Measurements from ENCODE around the gene UFSP1. TPM values are rescaled to one million over a fixed set of nuclear protein-coding genes. Genes with fewer than 3 reads are reported as not detected.
"Not testable (repeated sequence)": the region's sequence is repeated elsewhere in the genome, so short reads cannot be mapped to it uniquely, and the experiment has no call there.

The UFSP1 gene
- total RNA-seq, 2 donors from 2014 or later = 1.8 to 6.0 TPM

DNA sequence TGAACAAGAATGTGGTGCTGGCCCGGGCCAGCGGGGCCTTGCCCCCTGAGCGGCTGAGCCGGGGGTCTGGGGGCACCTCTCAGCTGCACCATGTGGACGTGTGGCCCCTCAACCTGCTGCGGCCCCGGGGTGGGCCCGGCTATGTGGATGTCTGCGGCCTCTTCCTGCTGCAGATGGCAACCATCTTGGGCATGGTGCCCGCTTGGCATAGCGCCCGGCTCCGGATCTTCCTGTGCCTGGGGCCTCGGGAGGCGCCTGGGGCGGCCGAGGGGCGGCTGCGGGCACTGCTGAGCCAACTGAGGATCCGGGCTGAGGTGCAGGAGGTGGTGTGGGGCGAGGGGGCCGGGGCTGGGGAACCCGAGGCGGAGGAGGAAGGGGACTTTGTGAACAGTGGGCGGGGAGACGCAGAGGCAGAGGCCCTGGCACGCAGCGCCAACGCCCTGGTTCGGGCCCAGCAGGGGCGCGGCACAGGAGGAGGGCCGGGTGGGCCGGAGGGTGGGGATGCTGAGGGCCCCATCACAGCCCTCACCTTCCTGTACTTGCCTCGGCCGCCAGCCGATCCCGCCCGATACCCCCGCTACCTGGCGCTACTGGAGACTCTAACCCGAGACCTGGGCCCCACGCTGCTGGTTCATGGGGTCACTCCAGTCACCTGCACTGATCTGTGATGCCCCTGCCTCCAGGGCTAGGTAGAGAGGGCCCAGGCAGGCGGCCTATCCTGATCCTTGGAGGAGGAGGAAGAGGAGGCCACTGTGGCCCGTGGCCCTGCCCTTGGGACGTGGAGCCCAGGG is 23.4 kb downstream of the UFSP1 start:
- H3K9me3 Mint-ChIP-seq = no peaks in the 10 kb centered on the region
- H3K27me3 Mint-ChIP-seq = peaks cover 0 to 2% of the 10 kb centered on the region in 2 donors
- no peak overlapping the region for H3K4me3 Mint-ChIP-seq
- H3K27ac Mint-ChIP-seq = no peak overlapping the region
- peaks cover 5% of the 10 kb centered on the region for H3K36me3 Mint-ChIP-seq
- ATAC-seq (no peak), DNase-seq (ENCODE audit: low spot score) (no peak)
- peaks cover 4 to 5% of the 10 kb centered on the region in 2 donors for H3K4me1 Mint-ChIP-seq (ENCODE audit: low read depth in 2 of 2)

DNA sequence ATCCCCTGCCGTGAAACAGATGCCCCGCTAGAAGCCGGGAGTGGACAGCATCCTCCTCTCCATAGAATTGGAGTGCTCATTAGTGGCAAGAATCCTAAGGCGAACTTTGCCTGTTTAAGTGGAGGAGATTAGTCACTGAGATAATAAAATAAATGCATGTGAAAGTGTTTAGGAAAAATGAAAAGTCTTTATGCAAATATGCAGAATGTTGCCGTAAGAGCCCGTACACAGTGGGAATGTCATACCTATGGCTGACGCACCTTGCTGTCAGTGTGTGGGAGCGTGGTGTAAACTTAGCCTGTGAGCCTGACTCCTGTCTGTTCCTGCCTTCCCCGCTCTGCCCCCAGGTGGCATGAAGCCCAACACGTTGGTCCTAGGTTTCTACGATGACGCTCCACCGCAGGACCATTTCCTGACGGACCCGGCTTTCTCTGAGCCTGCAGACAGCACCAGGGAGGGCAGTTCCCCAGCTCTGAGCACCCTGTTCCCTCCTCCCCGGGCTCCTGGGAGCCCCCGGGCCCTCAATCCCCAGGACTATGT is 24.1 kb downstream of the UFSP1 start:
- H3K4me3 Mint-ChIP-seq = no peak overlapping the region
- no peak overlapping the region for H3K27ac Mint-ChIP-seq

DNA sequence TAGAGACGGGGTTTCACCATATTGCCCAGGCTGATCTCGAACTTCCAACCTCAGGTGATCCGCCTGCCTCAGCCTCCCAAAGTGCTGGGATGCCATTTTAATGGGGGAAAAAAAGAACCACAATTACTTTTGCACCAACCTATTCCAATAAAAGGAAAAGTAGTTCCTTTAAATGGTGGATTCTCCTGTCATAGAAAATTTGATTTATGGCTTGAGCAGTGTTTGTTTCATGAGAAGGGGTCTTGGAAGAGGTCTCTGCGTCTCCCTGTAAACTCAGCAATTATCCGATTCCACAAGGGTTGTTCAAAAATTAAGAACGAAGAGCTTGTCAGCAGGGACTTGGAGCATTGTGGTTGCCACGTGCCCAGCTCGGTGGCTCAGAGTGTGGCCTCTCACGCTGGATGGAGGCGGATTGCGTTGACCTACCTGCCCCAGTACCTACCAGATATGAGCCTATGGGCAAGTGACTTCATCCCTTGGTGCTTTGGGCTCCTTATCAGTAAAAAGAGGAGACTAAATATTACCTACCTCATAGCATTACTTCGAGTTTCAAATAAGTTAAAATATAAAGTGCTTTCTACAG is 25.2 kb downstream of the UFSP1 start:
- Mint-ChIP-seq H3K27ac (no peak overlapping the region), H3K4me3 (no peak overlapping the region), H3K36me3 (peaks cover 5% of the 10 kb centered on the region), H3K27me3 (peaks cover 0 to 2% of the 10 kb centered on the region in 2 donors), H3K4me1 (ENCODE audit: low read depth in 2 of 2) (peaks cover 4 to 5% of the 10 kb centered on the region in 2 donors), H3K9me3 (no peaks in the 10 kb centered on the region)
- DNase-seq (ENCODE audit: low spot score) = no peak
- no peak for ATAC-seq

More for the DNA sequence above, 24.1 kb downstream of the UFSP1 start:
- DNase-seq (ENCODE audit: low spot score) (no peak), ATAC-seq (no peak)
- peaks cover 5% of the 10 kb centered on the region for H3K36me3 Mint-ChIP-seq
- no peaks in the 10 kb centered on the region for H3K9me3 Mint-ChIP-seq
- peaks cover 0 to 2% of the 10 kb centered on the region in 2 donors for H3K27me3 Mint-ChIP-seq
- peaks cover 4 to 5% of the 10 kb centered on the region in 2 donors for H3K4me1 Mint-ChIP-seq (ENCODE audit: low read depth in 2 of 2)

DNA sequence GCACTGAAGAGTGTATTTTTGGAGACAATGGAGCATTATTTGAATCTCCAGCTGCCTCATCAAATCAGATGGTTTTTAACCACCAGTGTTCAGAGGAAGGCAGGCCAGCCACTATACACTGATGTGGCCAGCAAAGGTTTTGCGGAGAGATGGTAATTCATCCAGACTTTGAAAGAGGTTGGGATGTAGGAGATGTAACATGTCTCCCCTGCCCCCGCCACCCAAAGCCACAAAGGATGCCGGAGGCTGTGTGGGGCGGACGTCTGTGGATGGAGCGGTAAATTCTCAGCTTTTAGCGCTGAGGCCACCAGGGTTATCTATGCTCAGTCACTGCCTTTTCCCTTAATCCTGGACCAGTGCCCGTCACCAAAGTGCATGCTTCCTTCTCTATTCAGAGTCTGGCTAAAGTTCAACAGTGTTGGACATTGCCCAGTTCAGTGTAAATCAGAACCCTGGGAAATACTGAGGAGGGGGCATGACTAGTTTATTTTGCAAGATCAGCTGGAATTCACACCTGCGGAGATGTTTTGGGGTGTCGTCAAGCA is 26.0 kb downstream of the UFSP1 start:
- peaks cover 4 to 5% of the 10 kb centered on the region in 2 donors for H3K4me1 Mint-ChIP-seq (ENCODE audit: low read depth in 2 of 2)
- ATAC-seq (no peak), DNase-seq (ENCODE audit: low spot score) (no peak)
- peaks cover 0 to 2% of the 10 kb centered on the region in 2 donors for H3K27me3 Mint-ChIP-seq
- H3K4me3 Mint-ChIP-seq = no peak overlapping the region
- peaks cover 5% of the 10 kb centered on the region for H3K36me3 Mint-ChIP-seq
- no peaks in the 10 kb centered on the region for H3K9me3 Mint-ChIP-seq
- H3K27ac Mint-ChIP-seq = no peak overlapping the region

DNA sequence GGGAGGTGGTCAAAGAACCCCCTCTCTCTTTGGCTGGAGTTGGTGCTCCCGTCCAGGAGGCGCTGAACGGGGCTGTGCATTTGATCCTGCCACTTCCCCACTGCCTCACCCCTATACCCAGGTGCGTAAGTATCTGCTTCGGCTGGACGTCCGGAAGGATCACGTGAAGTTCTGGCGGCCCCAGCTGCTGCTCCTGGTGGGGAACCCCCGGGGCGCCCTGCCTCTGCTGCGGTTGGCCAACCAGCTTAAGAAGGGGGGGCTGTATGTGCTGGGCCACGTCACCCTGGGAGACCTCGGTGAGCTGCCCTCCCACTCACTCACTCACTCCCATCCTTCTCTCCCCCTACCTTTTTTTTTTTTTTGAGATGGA is 27.9 kb downstream of the UFSP1 start:
- peaks cover 4 to 5% of the 10 kb centered on the region in 2 donors for H3K4me1 Mint-ChIP-seq (ENCODE audit: low read depth in 2 of 2)
- no peaks in the 10 kb centered on the region for H3K9me3 Mint-ChIP-seq
- peaks cover 5% of the 10 kb centered on the region for H3K36me3 Mint-ChIP-seq
- no peak overlapping the region for H3K27ac Mint-ChIP-seq
- no peaks in the 10 kb centered on the region for H3K27me3 Mint-ChIP-seq
- ATAC-seq (no peak), DNase-seq (ENCODE audit: low spot score) (no peak)
- no peak overlapping the region for H3K4me3 Mint-ChIP-seq

DNA sequence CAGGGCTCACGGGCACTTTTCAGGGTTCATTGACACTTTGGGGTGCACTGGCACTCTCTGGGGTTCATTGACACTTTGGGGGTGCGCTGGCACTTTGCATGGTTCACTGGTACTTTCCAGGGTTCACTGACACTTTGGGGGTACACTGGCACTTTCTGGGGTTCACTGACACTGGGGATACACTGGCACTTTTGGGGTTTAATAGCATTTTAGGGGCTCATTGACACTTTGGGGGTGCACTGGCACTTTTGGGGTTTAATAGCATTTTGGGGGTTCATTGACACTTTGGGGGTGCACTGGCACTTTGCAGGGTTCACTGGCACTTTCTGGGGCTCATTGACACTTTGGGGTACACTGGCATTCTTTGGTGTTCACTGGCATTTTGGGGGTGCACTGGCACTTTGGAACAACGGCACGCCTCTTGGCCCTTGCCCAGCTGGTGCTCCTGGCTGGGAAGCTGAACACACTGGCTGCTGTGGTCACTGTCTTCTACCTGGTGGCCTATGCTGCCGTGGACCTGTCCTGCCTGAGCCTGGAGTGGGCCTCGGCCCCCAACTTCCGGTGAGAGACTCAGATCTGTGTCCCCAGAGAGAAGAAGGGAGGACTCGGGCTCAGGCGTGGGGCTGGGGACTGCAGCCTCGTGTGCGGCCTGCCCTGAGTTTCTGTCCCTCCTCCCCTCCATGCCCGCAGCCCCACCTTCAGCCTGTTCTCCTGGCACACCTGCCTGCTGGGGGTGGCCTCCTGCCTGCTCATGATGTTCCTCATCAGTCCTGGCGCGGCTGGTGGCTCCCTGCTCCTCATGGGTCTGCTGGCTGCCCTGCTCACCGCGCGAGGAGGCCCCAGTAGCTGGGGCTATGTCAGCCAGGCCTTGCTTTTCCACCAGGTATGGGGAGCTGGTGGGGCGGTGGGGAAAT is 28.6 kb downstream of the UFSP1 start:
- Mint-ChIP-seq H3K36me3 (peaks cover 5% of the 10 kb centered on the region), H3K27me3 (no peaks in the 10 kb centered on the region), H3K27ac (no peak overlapping the region), H3K4me1 (ENCODE audit: low read depth in 2 of 2) (peaks cover 4 to 5% of the 10 kb centered on the region in 2 donors), H3K4me3 (no peak overlapping the region), H3K9me3 (no peaks in the 10 kb centered on the region)
- DNase-seq (ENCODE audit: low spot score) = no peak
- no peak for ATAC-seq

DNA sequence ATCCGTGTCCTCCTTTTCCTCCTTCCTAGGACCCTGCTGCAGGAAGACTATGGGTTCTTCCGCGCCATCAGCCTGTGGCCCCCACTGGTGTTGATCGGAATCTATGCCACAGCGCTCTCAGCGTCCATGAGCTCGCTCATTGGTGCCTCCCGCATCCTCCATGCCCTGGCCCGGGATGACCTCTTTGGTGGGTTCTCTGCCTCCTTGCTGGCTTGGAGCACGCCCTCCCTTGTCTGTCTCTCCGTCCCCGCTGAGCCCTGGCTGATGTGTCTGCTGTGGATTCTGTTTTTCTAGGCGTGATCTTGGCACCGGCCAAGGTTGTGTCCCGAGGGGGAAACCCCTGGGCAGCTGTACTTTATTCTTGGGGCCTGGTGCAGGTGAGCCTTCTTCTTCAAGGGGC is 29.7 kb downstream of the UFSP1 start:
- peaks cover 5 to 9% of the 10 kb centered on the region in 2 donors for H3K4me1 Mint-ChIP-seq (ENCODE audit: low read depth in 2 of 2)
- H3K4me3 Mint-ChIP-seq = no peak overlapping the region
- no peaks in the 10 kb centered on the region for H3K27me3 Mint-ChIP-seq
- ATAC-seq = no peak
- H3K36me3 Mint-ChIP-seq = peaks cover 5% of the 10 kb centered on the region
- no peak overlapping the region for H3K27ac Mint-ChIP-seq
- no peak for DNase-seq (ENCODE audit: low spot score)
- H3K9me3 Mint-ChIP-seq = no peaks in the 10 kb centered on the region

DNA sequence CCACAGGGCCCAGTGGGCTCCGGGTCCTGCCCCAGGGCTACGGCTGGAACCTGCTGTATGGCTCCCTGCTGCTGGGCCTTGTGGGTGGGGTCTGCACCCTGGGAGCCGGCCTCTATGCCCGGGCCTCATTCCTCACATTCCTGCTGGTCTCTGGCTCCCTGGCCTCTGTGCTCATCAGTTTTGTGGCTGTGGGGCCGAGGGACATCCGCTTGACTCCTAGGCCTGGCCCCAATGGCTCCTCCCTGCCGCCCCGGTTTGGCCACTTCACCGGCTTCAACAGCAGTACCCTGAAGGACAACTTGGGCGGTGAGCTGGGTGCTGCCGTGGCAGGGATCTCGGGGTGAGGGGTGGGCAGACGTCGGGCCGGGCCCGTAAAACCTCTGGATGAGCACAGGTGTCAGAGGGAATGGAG is 32.6 kb downstream of the UFSP1 start:
- Mint-ChIP-seq H3K36me3 (no peaks in the 10 kb centered on the region), H3K4me1 (ENCODE audit: low read depth in 2 of 2) (peaks cover 13 to 14% of the 10 kb centered on the region in 2 donors), H3K27ac (no peak overlapping the region), H3K27me3 (no peaks in the 10 kb centered on the region), H3K9me3 (no peaks in the 10 kb centered on the region), H3K4me3 (no peak overlapping the region)
- ATAC-seq (no peak), DNase-seq (ENCODE audit: low spot score) (no peak)

DNA sequence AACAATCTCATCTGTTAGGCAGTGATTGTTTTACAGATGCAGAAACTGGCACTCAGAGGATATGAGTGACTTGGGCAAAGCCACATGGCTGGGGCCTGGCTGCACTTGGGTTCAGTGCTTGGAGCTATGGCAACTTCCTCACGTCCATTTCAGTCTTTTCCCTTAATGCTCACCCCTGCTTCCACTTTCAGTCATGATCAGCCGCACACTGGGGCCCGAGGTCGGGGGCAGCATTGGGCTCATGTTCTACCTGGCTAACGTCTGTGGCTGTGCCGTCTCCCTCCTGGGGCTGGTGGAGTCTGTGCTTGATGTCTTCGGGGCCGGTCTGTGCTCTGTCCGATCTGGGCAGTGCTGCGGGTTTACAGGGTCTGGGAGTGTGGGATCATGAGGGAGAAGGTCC is 34.0 kb downstream of the UFSP1 start:
- Mint-ChIP-seq H3K9me3 (no peaks in the 10 kb centered on the region), H3K27me3 (no peaks in the 10 kb centered on the region), H3K36me3 (no peaks in the 10 kb centered on the region), H3K27ac (no peak overlapping the region), H3K4me3 (no peak overlapping the region), H3K4me1 (ENCODE audit: low read depth in 2 of 2) (peaks cover 17 to 18% of the 10 kb centered on the region in 2 donors)
- ATAC-seq = no peak
- DNase-seq (ENCODE audit: low spot score) = no peak

DNA sequence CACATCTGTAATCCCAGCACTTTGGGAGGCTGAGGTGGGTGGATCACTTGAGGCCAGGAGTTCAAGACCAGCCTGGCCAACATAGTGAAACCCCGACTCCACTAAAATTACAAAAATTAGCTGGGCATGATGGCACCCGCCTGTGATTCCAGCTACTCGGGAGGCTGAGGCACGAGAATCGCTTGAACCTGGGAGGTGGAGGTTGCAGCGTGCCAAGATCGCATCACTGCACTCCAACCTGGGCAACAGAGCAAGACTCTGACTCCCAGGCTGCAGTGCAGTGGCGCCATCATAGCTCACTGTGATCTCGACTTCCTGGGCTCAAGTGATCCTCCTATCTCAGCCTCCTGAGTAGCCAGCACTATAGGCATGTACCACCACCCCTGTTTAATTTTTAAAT is 34.6 kb downstream of the UFSP1 start:
- not testable (repeated sequence) for DNase-seq (ENCODE audit: low spot score); H3K27me3 Mint-ChIP-seq

DNA sequence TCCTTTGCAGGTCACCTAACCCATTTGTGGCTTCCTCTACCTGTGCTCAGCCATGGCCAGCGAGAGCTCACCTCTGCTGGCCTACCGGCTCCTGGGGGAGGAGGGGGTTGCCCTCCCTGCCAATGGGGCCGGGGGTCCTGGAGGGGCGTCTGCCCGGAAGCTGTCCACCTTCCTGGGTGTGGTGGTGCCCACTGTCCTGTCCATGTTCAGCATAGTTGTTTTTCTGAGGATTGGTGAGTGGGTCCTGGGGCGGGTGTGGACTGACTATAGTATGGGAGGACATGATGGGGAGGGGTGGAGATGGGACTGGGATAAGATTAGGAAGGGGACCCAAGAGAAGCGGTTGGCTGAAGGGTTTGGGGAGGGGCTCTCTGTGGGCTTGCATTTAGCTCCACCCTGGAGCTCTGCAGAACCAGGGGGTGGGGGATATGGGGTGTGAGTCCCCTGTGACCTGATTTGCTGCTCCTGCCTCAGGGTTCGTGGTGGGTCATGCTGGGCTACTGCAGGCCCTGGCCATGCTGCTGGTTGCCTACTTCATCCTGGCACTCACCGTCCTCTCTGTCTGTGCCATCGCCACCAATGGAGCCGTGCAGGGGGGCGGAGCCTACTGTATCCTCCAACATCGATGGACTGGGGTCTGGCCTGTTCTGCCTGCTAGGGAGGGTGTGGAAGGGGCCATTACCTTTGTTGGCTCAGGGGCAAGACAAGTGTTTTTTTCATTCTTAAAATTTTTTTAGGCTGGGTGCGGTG is 35.2 kb downstream of the UFSP1 start:
- Mint-ChIP-seq H3K36me3 (no peaks in the 10 kb centered on the region), H3K27ac (peak overlapping the region in 1 of 2 donors; percentile 19), H3K4me3 (peak overlapping the region; percentile 94), H3K27me3 (no peaks in the 10 kb centered on the region), H3K9me3 (no peaks in the 10 kb centered on the region), H3K4me1 (ENCODE audit: low read depth in 2 of 2) (peaks cover 17 to 18% of the 10 kb centered on the region in 2 donors)
- no peak for ATAC-seq
- DNase-seq (ENCODE audit: low spot score) = no peak

More for the DNA sequence above, 34.6 kb downstream of the UFSP1 start:
- not testable (repeated sequence) for H3K4me3 Mint-ChIP-seq, H3K36me3 Mint-ChIP-seq, H3K27ac Mint-ChIP-seq, ATAC-seq, H3K9me3 Mint-ChIP-seq
- peaks cover 17 to 18% of the 10 kb centered on the region in 2 donors for H3K4me1 Mint-ChIP-seq (ENCODE audit: low read depth in 2 of 2)

DNA sequence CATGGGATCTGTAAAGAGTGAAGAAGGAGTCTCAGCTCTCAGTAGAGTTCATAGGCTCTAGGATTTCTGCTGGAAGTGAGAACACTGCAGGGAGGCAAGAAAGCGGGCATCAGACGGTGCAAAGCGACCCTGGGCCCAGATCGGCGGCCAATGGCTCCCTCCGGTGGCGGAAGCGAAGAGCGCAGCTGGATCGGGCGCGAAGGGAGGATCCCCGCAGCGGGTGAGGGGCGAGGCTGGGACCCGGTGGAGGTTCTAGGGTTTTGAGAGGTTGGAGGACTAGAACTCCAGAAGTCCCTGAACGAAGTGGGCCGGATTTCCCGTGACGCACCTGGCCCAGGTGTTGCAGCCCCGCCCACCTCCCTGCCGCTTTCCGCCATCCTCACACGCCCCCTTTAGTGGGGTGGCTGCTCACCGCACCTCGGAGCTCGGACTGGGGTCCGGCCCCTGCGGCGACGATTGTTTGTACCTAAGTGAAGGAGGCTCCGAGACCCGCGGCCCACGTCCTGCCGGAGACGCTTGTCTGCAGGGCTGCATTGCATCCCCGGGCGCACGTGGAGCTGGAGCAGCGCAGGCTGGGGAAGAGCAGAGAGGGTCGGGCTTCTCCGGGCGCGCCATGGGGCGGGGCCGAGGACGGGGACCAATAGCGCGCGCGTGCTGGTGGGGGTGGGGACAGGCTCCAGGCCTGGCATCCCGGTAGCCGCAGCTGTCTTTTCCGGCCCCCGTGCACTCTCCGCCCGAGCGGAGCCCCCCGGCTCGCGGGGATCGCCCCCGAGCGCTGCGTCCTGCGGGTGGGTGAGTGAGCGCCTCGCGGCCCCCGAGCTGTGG is 37.3 kb downstream of the UFSP1 start, which contains the start of gene SLC12A9:
Gene SLC12A9 (plus strand): TSS at position 666 of the 825 bp plus-strand sequence. CDS start 1,485 bp downstream, outside the sequence.
- Mint-ChIP-seq H3K27me3 (no peaks in the 10 kb centered on the region), H3K9me3 (no peaks in the 10 kb centered on the region), H3K4me3 (peak within 1 kb of the TSS; percentile 94), H3K27ac (peak within 1 kb of the TSS; percentile 35 to 72), H3K36me3 (no peaks in the 10 kb centered on the region), H3K4me1 (ENCODE audit: low read depth in 2 of 2) (peaks cover 17% of the 10 kb centered on the region in 2 donors)
- peak; percentile 91 for DNase-seq (ENCODE audit: low spot score)
- peak; percentile 99 for ATAC-seq
